ENCODE measurements around the gene RHBG. TPM values are rescaled to one million over a fixed set of nuclear protein-coding genes. Genes with fewer than 3 reads are reported as not detected.

Gene RHBG
- total and polyA plus RNA-seq, 2 donors (not counting 3 experiments of a cell fraction or from before 2014, with no cell fraction given), result not detected

DNA sequence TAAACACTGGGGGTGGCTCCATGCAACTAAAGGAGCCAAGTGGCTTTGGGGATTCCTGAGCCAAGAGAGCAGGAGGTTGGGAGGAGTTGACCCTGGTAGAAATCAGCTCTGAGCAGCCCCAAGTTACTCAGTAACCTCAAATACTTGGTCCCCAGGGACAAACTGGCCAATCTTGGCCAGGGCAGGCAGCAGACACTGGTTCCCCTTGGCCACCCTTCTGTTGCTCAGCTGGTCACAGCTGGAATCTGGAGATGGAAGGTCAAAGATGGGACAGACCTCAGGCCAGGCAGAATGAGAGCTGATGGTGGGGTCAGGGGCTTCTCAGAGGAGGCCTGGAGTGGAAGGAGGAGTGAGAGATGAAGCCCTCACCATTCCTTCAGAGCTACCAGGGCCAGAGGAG lies 3.3 kb upstream of the RHBG start:
- intact Hi-C loops (cut with micrococcal nuclease) (no loop called here), dilution Hi-C loops (cut with MboI; ENCODE audit: extremely low pct_ligation_motif_present, low sequenced_read_pairs) (no loop called here)
- H2AFZ ChIP-seq (ENCODE audit: low read depth, low read length), result no peak overlapping the region
- no peak overlapping the region for H3K4me2 ChIP-seq (ENCODE audit: insufficient read depth, low read length)
- H3K27me3 ChIP-seq (ENCODE audit: control insufficient read depth in 2 of 2, insufficient read depth in 2 of 2, low read length in 2 of 2), result peaks cover 12 to 40% of the 10 kb centered on the region in 2 experiments
- no peak overlapping the region for H3K27ac ChIP-seq (ENCODE audit: insufficient read depth, low read depth, low read length)
- H3K79me2 ChIP-seq (ENCODE audit: control insufficient read depth, insufficient read depth, low read length), result no peaks in the 10 kb centered on the region
- no peaks in the 10 kb centered on the region for H3K36me3 ChIP-seq (ENCODE audit: control insufficient read depth in 2 of 2, extremely low read depth in 1 of 2, insufficient read depth in 2 of 2, low read length in 2 of 2)
- no peaks in the 10 kb centered on the region for H3K9me3 ChIP-seq (replicated peaks; ENCODE audit: control insufficient read depth, insufficient read depth, low read length)
- no peak overlapping the region for H3K9ac ChIP-seq (replicated peaks; ENCODE audit: extremely low read depth, insufficient read depth, low read length)
- H3K9me1 ChIP-seq (replicated peaks; ENCODE audit: control insufficient read depth, extremely low read depth, insufficient read depth, low read length), result no peaks in the 10 kb centered on the region
- H4K20me1 ChIP-seq (replicated peaks; ENCODE audit: control insufficient read depth, extremely low read depth, insufficient read depth, low read length), result no peaks in the 10 kb centered on the region
- H3K4me3 ChIP-seq (replicated peaks in 1 of 3; ENCODE audit: insufficient read depth in 1 of 3, low read depth in 1 of 3, low read length in 3 of 3), result no peak overlapping the region
- BruUV-seq (replicated peaks), result no TSS peak
- FAIRE-seq (no peak), DNase-seq (ENCODE audit: low read depth, low spot score) (no peak)
- peaks cover 6% of the 10 kb centered on the region for H3K4me1 ChIP-seq (ENCODE audit: control insufficient read depth, extremely low read depth, insufficient read depth, low read length)
- CTCF ChIA-PET, result interaction anchor here (2.7 to 10.2 kb wide), 2 partner anchors 19 to 80 kb away, joined by 11 to 96 read pairs; no protein-coding TSS in a partner anchor
- POLR2A ChIA-PET, result no interaction called here
- TF ChIP-seq GATA2 (IDR thresholded peaks at IDR 0.05; ENCODE audit: insufficient read depth, insufficient read length, low read depth, low read length), result no peak
- TF ChIP-seq MYC (IDR thresholded peaks at IDR 0.05; ENCODE audit: low read depth, low read length), result no peak
- no peak for TF ChIP-seq POLR2A (IDR thresholded peaks at IDR 0.05; ENCODE audit: low read depth, low read length)
- TF ChIP-seq, protein P1, sequence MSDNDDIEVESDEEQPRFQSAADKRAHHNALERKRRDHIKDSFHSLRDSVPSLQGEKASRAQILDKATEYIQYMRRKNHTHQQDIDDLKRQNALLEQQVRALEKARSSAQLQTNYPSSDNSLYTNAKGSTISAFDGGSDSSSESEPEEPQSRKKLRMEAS (IDR thresholded peaks at IDR 0.05; ENCODE audit: insufficient read depth, insufficient read length), result no peak
- TF ChIP-seq FOS (IDR thresholded peaks at IDR 0.05; ENCODE audit: borderline replicate concordance, insufficient read depth, low read length), result no peak
- no peak for TF ChIP-seq POLR2AphosphoS5 (IDR thresholded peaks at IDR 0.05; ENCODE audit: insufficient read depth, low read depth, low read length)
- TF ChIP-seq JUN (IDR thresholded peaks at IDR 0.05; ENCODE audit: borderline replicate concordance, insufficient read depth, insufficient read length, low read depth), result no peak
- TF ChIP-seq EZH2 (IDR thresholded peaks at IDR 0.05; ENCODE audit: borderline replicate concordance, low read depth, low read length, severe bottlenecking), result no peak
- TF ChIP-seq, protein P2, sequence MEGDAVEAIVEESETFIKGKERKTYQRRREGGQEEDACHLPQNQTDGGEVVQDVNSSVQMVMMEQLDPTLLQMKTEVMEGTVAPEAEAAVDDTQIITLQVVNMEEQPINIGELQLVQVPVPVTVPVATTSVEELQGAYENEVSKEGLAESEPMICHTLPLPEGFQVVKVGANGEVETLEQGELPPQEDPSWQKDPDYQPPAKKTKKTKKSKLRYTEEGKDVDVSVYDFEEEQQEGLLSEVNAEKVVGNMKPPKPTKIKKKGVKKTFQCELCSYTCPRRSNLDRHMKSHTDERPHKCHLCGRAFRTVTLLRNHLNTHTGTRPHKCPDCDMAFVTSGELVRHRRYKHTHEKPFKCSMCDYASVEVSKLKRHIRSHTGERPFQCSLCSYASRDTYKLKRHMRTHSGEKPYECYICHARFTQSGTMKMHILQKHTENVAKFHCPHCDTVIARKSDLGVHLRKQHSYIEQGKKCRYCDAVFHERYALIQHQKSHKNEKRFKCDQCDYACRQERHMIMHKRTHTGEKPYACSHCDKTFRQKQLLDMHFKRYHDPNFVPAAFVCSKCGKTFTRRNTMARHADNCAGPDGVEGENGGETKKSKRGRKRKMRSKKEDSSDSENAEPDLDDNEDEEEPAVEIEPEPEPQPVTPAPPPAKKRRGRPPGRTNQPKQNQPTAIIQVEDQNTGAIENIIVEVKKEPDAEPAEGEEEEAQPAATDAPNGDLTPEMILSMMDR (IDR thresholded peaks at IDR 0.05; ENCODE audit: extremely low read depth in 1 of 2, insufficient read depth in 1 of 2, low read depth in 1 of 2, low read length in 2 of 2), result no peak

All from endothelial cell of umbilical vein (primary cell).